DND-41 (cell line): ENCODE measurements around the gene ACAA1.
"Not testable (repeated sequence)": the region's sequence is repeated elsewhere in the genome, so short reads cannot be mapped to it uniquely, and the experiment has no call there.

Experiments used
- ATAC-seq: fragments of 200-7000 bp; cut with Tn5 transposase; 3 replicates; pipeline ENCODE4 v1.9.1; 2021; ENCODE audit warnings: low read depth; ENCODE audit not compliant: insufficient read depth
- DNase-seq: peaks from one replicate; pipeline ENCODE4 v3.0.0-alpha.2; 2020
- H2AFZ ChIP-seq: 2 replicates; pipeline ENCODE4 v1.6.0; 2012; ENCODE audit warnings: low read depth, low read length
- H3K27ac ChIP-seq: 2 replicates; pipeline ENCODE4 v1.5.1; 2012; ENCODE audit warnings: low read length, inconsistent platforms
- H3K27me3 ChIP-seq: fragments of 200-600 bp; sonication (generic); 2 replicates; pipeline ENCODE4 v1.6.0; 2012; ENCODE audit warnings: low read length, mild to moderate bottlenecking, inconsistent platforms; ENCODE audit not compliant: insufficient read depth, poor library complexity
- H3K36me3 ChIP-seq: 2 replicates; pipeline ENCODE4 v1.5.1; 2012; ENCODE audit warnings: low read length, inconsistent platforms; ENCODE audit not compliant: insufficient read depth
- H3K4me1 ChIP-seq: 2 replicates; pipeline ENCODE4 v1.5.1; 2012; ENCODE audit warnings: mild to moderate bottlenecking, low read length; ENCODE audit not compliant: insufficient read depth
- H3K4me2 ChIP-seq: 2 replicates; pipeline ENCODE4 v1.6.0; 2012; ENCODE audit warnings: mild to moderate bottlenecking, moderate library complexity, low read length, inconsistent platforms; ENCODE audit not compliant: insufficient read depth
- H3K4me3 ChIP-seq, 2 experiments: fragments of 200-600 bp in 1 of 2; shearing (Covaris generic) in 1 of 2; 2 replicates each; pipeline ENCODE4 v1.5.1; 2012 to 2016; ENCODE audit warnings: inconsistent platforms in 2 of 2, low read length in 2 of 2, mild to moderate bottlenecking in 2 of 2, low read depth in 1 of 2, moderate library complexity in 1 of 2
- H3K79me2 ChIP-seq: 2 replicates; pipeline ENCODE4 v1.6.0; 2012; ENCODE audit warnings: low read length, inconsistent platforms; ENCODE audit not compliant: insufficient read depth
- H3K9ac ChIP-seq: 2 replicates; pipeline ENCODE4 v1.6.0; 2012; ENCODE audit warnings: low read depth, mild to moderate bottlenecking, inconsistent platforms, low read length, moderate library complexity
- H3K9me3 ChIP-seq: 2 replicates; pipeline ENCODE4 v1.5.1; 2012; ENCODE audit warnings: low read length, moderate library complexity, mild to moderate bottlenecking, inconsistent platforms; ENCODE audit not compliant: insufficient read depth, severe bottlenecking
- H4K20me1 ChIP-seq: 2 replicates; pipeline ENCODE4 v1.6.0; 2012; ENCODE audit warnings: low read length; ENCODE audit not compliant: insufficient read depth
- CTCF ChIP-seq: IDR thresholded peaks from 2 replicates; pipeline ENCODE4 v1.5.1; 2012; ENCODE audit warnings: borderline replicate concordance, low read length, moderate library complexity, mild to moderate bottlenecking; ENCODE audit not compliant: poor library complexity, severe bottlenecking; ENCODE audit errors: extremely low read depth
- EZH2 ChIP-seq: IDR thresholded peaks from 3 replicates; pipeline ENCODE4 v1.6.1; 2012; ENCODE audit warnings: borderline replicate concordance, low read depth, mild to moderate bottlenecking, moderate library complexity, low read length, inconsistent platforms; ENCODE audit not compliant: severe bottlenecking

The ACAA1 gene

GRCh38 chr3:38089163-38089562, 47.8 kb downstream of the ACAA1 start:
- TF ChIP-seq EZH2, result no peak
- TF ChIP-seq CTCF, result no peak
- Histone ChIP-seq H3K9ac (no peak overlapping the region), H3K36me3 (no peaks in the 10 kb centered on the region), H3K9me3 (peaks cover 3% of the 10 kb centered on the region), H2AFZ (no peak overlapping the region), H3K79me2 (no peaks in the 10 kb centered on the region), H3K27me3 (no peaks in the 10 kb centered on the region), H3K4me3 (no peak overlapping the region), H3K4me1 (no peaks in the 10 kb centered on the region), H4K20me1 (no peaks in the 10 kb centered on the region), H3K4me2 (no peak overlapping the region), H3K27ac (no peak overlapping the region)
- DNase-seq, result no peak
- no peak for ATAC-seq

GRCh38 chr3:38088126-38089078, 48.5 kb downstream of the ACAA1 start:
- no peak overlapping the region for H3K9ac ChIP-seq
- peaks cover 4% of the 10 kb centered on the region for H3K9me3 ChIP-seq
- TF ChIP-seq CTCF (no peak), EZH2 (no peak)
- H3K27me3 ChIP-seq, result no peaks in the 10 kb centered on the region
- no peak overlapping the region for H3K4me2 ChIP-seq
- no peaks in the 10 kb centered on the region for H3K4me1 ChIP-seq
- no peak overlapping the region for H3K4me3 ChIP-seq
- DNase-seq, result no peak
- no peaks in the 10 kb centered on the region for H3K79me2 ChIP-seq
- no peaks in the 10 kb centered on the region for H4K20me1 ChIP-seq
- no peak overlapping the region for H2AFZ ChIP-seq
- no peak for ATAC-seq
- no peak overlapping the region for H3K27ac ChIP-seq
- no peaks in the 10 kb centered on the region for H3K36me3 ChIP-seq

- not testable (repeated sequence) for H3K27ac ChIP-seq
Observed at GRCh38 chr3:38087278-38087677, 49.6 kb downstream of the ACAA1 start.

GRCh38 chr3:38086496-38086895, 50.4 kb downstream of the ACAA1 start:
- DNase-seq, result no peak
- no peaks in the 10 kb centered on the region for H3K79me2 ChIP-seq

More at GRCh38 chr3:38087278-38087677, 49.6 kb downstream of the ACAA1 start:
- not testable (repeated sequence) for H3K4me3 ChIP-seq, H3K4me1 ChIP-seq, H4K20me1 ChIP-seq, H3K36me3 ChIP-seq, ATAC-seq, H2AFZ ChIP-seq, H3K27me3 ChIP-seq, H3K4me2 ChIP-seq, H3K9ac ChIP-seq, H3K9me3 ChIP-seq, DNase-seq, H3K79me2 ChIP-seq

More at GRCh38 chr3:38086496-38086895, 50.4 kb downstream of the ACAA1 start:
- Histone ChIP-seq H3K4me2 (no peak overlapping the region), H2AFZ (no peak overlapping the region), H3K4me1 (no peaks in the 10 kb centered on the region), H3K27me3 (no peaks in the 10 kb centered on the region), H3K36me3 (no peaks in the 10 kb centered on the region), H3K9ac (no peak overlapping the region), H4K20me1 (no peaks in the 10 kb centered on the region), H3K9me3 (peaks cover 4% of the 10 kb centered on the region), H3K27ac (no peak overlapping the region), H3K4me3 (no peak overlapping the region)
- TF ChIP-seq CTCF (no peak), EZH2 (no peak)
- ATAC-seq, result no peak
